ENCODE results near the gene DLX2. TPM values are rescaled to one million over a fixed set of nuclear protein-coding genes. Genes with fewer than 3 reads are reported as not detected.

DLX2 gene
- total RNA-seq, 2 donors from 2014 or later = not detected

GRCh38 chr2:172135446-172135845, 32.7 kb upstream of the DLX2 start:
- no peak for TF ChIP-seq CTCF (IDR thresholded peaks at IDR 0.05)
- no peak for DNase-seq (ENCODE audit: low spot score)
- no peaks in the 10 kb centered on the region for H3K4me1 ChIP-seq
- H3K27ac ChIP-seq = no peak overlapping the region
- H3K4me3 ChIP-seq = no peak overlapping the region
- no peaks in the 10 kb centered on the region for H3K36me3 ChIP-seq
- H3K9me3 ChIP-seq = no peaks in the 10 kb centered on the region
- no peaks in the 10 kb centered on the region for H3K27me3 ChIP-seq

- TF ChIP-seq CTCF (IDR thresholded peaks at IDR 0.05) = no peak
- Histone ChIP-seq H3K4me3 (no peak overlapping the region), H3K27ac (no peak overlapping the region), H3K36me3 (no peaks in the 10 kb centered on the region), H3K27me3 (no peaks in the 10 kb centered on the region), H3K4me1 (no peaks in the 10 kb centered on the region), H3K9me3 (no peaks in the 10 kb centered on the region)
- DNase-seq (ENCODE audit: low spot score) = no peak
Observed at GRCh38 chr2:172134270-172134669, 31.6 kb upstream of the DLX2 start.

- H3K9me3 ChIP-seq = peaks cover 0 to 3% of the 10 kb centered on the region in 2 donors
- no peak overlapping the region for H3K4me3 ChIP-seq
- TF ChIP-seq CTCF (IDR thresholded peaks at IDR 0.05) = no peak
- H3K36me3 ChIP-seq = no peaks in the 10 kb centered on the region
- H3K27me3 ChIP-seq = no peaks in the 10 kb centered on the region
- H3K27ac ChIP-seq = no peak overlapping the region
- H3K4me1 ChIP-seq = no peaks in the 10 kb centered on the region
- DNase-seq (ENCODE audit: low spot score) = no peak
Observed at GRCh38 chr2:172131713-172132555, 29.2 kb upstream of the DLX2 start.

- no peak for DNase-seq (ENCODE audit: low spot score)
- Histone ChIP-seq H3K36me3 (no peaks in the 10 kb centered on the region), H3K4me1 (no peaks in the 10 kb centered on the region), H3K4me3 (no peak overlapping the region), H3K27ac (no peak overlapping the region), H3K27me3 (no peaks in the 10 kb centered on the region), H3K9me3 (peaks cover 0 to 3% of the 10 kb centered on the region in 2 donors)
- no peak for TF ChIP-seq CTCF (IDR thresholded peaks at IDR 0.05)
Observed at GRCh38 chr2:172129404-172129803, 26.7 kb upstream of the DLX2 start.

GRCh38 chr2:172128484-172128883, 25.8 kb upstream of the DLX2 start:
- H3K36me3 ChIP-seq = no peaks in the 10 kb centered on the region
- H3K27ac ChIP-seq = no peak overlapping the region
- H3K4me3 ChIP-seq = no peak overlapping the region
- no peak for DNase-seq (ENCODE audit: low spot score)
- H3K4me1 ChIP-seq = no peaks in the 10 kb centered on the region
- H3K27me3 ChIP-seq = no peaks in the 10 kb centered on the region
- peaks cover 0 to 3% of the 10 kb centered on the region in 2 donors for H3K9me3 ChIP-seq
- no peak for TF ChIP-seq CTCF (IDR thresholded peaks at IDR 0.05)

GRCh38 chr2:172120118-172120517, 17.4 kb upstream of the DLX2 start:
- Histone ChIP-seq H3K27me3 (no peaks in the 10 kb centered on the region), H3K36me3 (no peaks in the 10 kb centered on the region), H3K4me1 (no peaks in the 10 kb centered on the region), H3K4me3 (no peak overlapping the region), H3K9me3 (no peaks in the 10 kb centered on the region), H3K27ac (no peak overlapping the region)
- TF ChIP-seq CTCF (IDR thresholded peaks at IDR 0.05) = no peak
- no peak for DNase-seq (ENCODE audit: low spot score)

Data from right atrium auricular region (tissue), 2 donors.